Eye (tissue), 1 donor: ENCODE results near the gene GGT6.
"Not testable (repeated sequence)": the region's sequence is repeated elsewhere in the genome, so short reads cannot be mapped to it uniquely, and the experiment has no call there.

Experiments
- DNase-seq: peaks from one replicate; pipeline ENCODE4 v3.0.0-alpha.2; 2015

GGT6 gene, protein sequence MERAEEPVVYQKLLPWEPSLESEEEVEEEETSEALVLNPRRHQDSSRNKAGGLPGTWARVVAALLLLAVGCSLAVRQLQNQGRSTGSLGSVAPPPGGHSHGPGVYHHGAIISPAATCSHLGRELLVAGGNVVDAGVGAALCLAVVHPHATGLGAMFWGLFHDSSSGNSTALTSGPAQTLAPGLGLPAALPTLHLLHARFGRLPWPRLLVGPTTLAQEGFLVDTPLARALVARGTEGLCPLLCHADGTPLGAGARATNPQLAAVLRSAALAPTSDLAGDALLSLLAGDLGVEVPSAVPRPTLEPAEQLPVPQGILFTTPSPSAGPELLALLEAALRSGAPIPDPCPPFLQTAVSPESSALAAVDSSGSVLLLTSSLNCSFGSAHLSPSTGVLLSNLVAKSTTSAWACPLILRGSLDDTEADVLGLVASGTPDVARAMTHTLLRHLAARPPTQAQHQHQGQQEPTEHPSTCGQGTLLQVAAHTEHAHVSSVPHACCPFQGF

DNA sequence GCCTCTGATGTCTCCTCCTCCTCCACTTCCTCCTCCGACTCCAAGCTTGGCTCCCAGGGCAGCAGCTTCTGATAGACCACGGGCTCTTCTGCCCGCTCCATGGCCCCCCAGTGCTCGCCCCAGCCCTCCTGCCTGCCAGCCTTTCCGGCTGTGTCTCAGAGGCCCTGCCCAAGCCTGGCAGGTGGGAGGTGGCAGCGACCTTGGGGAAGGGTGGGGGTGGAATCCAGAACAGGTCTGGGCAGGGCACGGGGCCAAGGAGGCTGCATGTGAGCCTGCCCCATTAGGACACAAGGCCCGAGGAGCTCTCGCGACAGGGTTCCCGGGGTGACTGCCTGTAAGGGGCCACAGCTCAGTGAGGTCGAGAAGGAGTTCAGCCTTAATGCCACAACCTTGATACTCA is at the start of gene GGT6:
GGT6 (minus strand) TSS at position 157 of the 400 bp plus-strand sequence; CDS start at position 101, 56 bp downstream.
- no peak for DNase-seq

DNA sequence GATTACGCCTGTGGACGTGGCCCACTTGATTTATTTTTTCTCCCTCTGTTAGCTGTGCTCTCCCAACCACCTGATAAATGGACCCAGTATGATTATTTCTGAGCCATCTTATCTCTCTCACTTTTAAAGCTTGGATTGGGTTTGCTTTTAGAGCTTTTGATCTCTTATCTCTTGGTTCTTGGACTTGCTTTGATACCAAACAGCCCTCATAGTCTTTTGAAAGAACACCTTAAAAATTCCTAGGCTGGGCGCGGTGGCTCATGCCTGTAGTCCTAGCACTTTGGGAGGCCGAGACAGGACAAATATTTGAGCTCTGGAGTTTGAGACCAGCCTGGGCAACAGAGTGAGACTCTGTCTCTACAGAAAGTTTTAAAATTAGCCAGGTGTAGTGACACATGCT is 49.8 kb upstream of the GGT6 start:
- no peak for DNase-seq

DNA sequence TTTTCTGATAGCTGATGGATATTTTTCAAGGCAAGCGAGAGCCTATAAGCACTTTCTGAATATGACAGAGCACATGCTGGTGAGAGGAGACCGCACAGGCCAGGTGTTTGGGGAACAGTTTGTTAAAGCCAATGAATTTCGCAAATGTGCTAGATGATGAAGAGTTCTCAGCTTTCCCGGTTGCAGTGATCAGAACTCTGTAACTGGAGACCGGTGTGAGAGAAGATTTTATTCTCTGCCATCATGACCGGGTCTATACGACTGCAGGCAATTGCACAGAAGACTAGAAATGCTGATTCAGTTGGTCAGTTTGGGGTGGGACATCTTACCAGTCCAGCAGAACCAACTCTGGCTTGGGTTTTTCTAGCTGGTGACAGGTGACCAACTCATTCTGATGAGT is 49.4 kb upstream of the GGT6 start:
- DNase-seq, result no peak

DNA sequence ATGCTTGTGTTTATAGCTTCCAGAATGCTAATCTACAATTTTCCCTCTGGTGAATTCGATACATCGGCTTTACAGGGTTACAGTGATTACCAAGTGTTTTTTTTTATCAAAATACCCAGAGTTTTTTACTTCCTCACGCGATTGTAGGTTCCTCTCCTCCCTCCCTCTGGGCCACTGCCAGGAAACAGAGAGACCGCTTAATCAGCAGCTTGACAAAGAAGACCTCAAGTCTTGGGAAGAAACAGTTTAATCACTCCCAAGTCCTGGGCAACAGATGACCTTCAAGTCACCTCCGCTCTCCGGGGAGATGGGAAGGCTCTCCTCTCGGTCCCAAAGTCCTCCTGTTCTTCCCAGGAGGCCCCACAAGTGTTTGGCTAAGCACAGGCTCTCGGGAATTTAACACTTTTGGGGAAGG is 47.4 kb upstream of the GGT6 start:
- DNase-seq, result peak; percentile 89

DNA sequence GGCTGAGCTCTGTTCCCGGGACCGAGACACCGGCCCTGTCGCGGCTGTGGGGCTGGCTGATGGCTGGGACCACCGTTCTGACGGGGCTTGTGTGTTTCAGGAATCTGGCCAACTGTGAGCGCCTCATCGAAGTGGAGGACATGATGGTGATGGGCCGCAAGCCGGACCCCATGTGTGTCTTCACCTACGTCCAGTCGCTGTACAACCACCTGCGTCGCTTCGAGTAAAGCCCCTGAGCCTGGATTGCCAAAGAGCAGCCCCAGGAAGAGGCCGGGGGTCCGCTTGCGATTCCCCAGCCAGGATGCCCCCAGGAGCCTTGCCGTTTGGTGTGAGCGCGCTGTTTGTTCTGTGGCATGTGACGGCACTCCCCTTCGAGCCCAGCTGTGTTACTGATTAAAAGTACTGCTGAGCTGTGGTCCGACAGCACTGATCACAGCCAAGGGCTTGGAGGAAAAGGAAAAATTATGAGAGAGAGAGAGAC is 46.9 kb upstream of the GGT6 start:
- DNase-seq, result no peak

DNA sequence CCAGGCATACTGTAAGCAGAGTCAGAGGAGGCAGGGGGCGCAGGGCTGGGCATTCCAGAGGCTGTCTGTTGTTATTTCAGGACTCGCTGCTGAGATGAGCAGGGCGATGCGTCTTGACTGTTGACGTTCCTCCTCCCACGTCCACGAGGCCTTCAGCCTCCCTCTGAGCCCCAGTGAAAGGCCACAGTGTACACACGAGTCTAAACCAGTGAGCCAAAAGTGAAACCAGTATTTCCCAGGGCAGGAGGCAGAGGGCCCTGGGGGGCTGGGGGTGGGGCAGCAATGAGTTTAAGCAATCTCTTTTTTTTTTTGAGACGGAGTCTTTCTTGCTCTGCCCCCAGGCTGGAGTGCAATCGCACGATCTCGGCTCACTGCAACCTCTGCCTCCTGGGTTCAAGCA is 45.4 kb upstream of the GGT6 start:
- DNase-seq, result no peak

DNA sequence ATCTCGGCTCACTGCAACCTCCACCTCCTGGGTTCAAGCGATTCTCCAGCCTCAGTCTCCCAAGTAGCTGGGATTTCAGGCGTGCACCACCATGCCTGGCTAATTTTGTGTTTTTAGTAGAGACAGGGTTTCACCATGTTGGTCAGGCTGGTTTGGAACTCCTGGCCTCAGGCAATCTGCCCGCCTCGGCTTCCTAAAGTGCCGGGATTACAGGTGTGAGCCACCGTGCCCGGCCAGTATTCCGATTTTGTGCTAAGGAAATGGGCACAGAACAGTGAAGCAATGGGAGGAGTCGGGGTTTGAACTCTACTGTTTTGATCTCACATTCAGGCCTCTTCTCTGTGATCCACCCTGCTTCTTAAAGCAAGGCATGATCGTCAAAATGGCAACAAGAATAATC is 44.4 kb upstream of the GGT6 start:
- DNase-seq, result not testable (repeated sequence)

DNA sequence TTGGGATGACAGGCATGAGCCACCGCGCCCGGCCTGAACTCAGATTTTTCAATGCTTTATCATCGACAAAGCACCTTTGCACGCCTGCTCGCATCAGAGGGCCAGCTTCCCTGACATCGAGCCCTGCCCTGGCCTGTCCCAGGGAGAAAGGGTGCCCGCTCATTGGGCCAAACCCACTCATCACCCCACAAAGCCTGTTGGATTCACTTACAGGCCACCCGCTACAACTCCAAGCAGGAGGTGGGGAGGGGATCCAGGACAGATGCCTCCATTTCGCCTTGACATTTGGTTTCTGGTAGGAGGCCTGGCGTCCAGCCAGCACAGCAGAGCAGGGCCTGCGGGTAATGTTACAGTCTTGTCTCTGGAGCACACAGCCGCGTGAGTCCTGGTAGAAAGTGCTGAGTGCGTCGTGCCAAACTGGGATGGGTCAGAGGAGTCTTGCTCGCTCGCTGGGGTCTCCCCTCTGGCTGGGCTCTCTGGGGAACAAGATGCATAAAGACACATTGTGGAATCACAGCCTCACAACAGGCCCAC is 43.8 kb upstream of the GGT6 start:
- DNase-seq, result peak; percentile 82

DNA sequence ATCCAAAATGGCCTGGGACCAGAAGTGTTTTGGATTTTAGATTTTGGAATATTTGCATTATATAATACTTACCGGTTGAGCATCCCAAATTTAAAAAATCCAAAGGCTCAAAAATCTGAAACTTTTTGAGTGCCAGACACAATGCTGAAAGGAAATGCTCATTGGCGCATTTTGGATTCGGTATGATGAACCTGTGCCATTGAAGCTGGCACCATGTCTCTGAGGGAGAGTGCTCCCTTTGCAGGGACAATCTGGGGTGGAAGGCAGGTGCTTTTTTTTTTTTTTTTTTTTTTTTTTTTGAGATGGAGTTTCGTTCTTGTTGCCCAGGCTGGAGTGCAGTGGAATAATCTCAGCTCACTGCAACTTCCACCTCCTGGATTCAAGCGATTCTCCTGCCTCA is 41.7 kb upstream of the GGT6 start:
- no peak for DNase-seq

DNA sequence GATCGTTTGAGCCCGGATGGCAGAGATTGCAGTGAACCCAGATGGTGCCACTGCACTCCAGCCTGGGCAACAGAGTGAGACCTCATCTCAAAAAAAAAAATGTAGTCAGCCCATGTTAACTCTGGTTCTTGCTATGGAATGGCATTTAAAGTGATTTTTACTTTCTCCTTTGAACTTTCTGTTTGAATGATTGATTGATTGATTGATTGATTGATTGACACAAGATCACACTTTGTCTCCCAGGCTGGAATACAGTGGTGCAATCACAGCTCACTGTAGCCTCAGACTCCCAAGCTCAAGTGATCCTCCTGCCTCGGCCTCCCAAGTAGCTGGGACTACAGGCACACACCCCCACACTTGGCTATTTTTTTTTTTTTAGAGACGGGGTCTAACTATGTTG is 40.9 kb upstream of the GGT6 start:
- DNase-seq, result no peak

DNA sequence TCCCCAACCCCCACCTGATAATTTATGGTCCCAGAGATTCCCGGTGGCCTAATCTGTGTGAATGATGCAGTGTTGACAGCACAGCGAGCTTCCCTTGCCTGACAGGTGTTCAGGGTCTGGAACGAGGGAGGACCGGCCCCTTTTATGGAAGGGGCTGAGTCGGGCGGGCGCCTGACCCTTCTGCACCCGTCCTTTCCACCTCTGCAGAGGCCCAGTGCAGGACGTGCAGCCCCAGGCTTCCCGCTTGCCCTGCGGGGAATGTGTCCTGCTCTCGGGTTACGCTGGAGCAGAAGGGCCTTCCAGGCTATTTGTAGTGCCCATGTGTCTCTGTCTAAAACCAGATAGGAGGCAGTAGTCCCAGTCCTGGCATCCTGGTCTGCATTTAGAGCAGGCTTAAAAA is 40.2 kb upstream of the GGT6 start:
- peak; percentile 57 for DNase-seq

DNA sequence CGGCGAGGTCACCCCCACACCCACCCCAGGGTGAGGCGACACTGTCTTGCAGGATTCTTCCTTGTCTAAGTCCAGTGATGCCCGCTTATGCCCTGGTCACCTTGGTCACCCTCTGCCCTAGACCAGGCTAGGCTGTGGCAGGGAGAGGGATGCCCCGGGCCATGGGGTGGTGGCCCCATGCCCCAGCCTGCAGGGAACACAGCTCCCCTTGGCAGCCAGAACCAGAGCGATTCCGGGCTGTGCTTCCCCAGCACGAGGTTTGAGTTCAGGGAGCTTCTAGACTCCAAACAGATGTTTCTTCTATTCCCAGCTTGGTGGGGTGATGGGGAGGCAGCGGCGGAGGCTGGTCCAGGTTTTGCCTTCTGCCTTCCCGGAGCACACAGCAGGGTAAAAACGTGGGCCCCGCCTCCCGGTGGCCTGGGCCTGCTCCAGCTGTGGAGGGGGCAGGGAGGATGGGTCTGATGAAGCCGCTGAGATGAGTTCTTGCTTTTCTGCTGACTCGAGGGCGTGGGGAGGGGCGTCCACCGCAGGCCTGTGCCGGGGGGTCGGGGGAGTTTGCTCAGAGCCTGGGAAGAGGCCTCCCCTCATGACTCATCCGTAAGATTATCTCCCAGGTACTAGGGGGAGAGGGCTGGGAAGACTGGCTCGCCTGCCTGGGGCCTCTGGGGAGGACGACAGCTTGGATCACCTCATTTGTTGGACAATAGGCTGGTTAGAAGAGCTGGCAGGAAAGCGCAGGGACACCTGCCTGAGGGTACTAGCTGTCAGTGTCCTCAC is 39.3 kb upstream of the GGT6 start:
- DNase-seq, result peak; percentile 81

DNA sequence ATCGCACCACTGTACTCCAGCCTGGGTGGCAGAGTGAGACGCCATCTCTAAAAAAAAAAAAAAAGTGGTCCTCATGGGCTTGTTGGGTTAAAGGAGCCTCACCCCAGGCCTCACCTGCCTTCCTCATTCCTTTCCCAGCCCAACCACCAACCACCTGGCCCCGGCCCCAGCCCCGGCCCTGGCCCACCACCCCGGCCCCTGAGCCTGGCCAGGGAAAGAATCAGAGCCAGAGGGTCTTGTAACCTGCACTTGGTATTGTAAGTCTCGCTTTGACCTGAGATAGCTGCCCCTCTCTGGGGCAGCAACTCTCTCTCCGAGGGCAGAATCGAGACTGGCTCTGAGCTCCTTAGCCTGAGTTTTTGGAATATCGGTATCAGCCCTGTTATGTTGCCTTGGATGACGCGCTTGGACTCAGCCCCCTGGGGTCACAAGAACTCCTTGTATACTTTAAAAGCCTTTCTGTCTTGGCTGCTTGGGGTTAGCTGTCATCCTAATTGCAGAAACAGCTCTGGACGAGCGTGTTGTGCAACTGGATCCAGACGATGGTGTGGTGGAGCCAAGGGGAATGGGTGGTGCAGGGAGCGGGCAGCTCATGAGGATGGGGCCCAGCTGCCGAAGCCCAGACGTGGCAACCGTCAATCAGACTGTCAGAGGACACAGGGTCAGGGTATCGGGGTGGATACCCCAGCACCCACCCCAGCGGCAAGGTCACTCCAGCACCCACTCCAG is 38.6 kb upstream of the GGT6 start:
- DNase-seq, result peak; percentile 78

DNA sequence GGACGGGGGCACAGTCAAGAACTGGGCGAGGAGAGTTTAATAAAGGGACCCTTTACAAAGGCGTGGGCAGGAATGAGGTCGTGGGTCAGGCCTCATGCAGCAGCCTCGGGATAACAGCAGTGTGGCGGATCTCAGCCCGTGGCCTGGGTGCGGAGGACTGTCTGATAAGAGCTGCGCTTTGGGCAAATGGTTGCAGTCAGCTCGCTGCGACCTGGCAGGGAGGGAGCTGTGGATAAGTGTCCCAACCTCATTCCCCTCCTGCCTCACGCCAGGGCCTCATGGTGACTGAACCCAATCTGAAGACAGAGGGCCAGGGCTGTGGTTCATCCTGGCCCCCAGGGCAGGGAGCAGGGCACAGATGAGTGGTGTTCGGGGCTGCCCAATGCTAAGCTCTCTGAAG is 37.6 kb upstream of the GGT6 start:
- no peak for DNase-seq

DNA sequence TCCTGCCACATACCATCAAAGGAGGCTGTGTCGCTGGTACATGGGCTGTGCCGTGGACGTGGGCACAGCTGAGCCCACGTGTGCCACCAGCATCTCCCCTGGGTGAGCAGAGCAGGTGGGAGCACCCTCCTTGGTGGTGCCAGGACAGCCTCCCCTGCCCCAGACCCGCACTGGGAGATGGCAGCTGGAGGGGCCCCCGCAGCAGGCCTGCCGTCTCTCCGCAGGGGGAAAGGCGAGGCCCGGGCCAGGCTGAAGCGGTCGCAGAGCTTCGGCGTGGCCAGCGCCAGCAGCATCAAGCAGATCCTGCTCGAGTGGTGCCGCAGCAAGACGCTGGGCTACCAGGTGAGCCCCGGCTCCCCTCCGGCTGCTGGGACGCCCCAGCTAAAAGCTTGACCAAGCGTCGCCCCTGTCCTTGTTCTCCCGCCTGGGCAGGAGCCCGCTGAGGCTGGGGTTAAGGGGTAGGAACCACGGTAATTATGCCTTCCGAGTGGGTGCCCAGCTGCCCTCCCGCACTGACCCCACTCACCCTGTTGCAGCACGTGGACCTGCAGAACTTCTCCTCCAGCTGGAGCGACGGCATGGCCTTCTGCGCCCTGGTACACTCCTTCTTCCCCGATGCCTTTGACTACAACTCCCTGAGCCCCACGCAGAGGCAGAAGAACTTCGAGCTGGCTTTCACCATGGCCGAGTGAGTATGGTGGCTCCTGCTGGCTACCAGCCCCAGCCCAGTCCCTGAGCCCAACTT is 36.4 kb upstream of the GGT6 start:
- DNase-seq, result no peak

DNA sequence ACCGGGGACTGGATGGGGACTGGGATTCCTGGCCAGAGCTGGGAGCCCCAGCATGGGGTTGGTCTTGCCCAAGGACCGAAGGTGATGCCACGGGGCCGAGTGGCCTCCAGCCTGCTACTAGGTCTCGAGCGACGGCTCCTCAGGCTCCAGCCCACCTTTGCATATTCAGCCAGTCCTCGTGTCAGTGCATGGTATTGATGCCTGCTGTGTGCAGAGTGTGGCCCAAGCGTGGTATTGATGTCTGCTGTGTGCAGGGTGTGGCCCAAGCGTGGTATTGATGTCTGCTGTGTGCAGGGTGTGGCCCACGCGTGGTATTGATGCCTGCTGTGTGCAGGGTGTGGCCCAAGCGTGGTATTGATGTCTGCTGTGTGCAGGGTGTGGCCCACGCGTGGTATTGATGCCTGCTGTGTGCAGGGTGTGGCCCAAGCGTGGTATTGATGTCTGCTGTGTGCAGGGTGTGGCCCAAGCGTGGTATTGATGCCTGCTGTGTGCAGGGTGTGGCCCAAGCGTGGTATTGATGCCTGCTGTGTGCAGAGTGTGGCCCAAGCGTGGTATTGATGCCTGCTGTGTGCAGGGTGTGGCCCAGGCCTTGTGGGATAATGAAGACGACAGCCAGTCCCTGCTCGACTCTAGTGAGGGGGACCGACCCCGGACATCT is 35.4 kb upstream of the GGT6 start:
- DNase-seq, result not testable (repeated sequence)

DNA sequence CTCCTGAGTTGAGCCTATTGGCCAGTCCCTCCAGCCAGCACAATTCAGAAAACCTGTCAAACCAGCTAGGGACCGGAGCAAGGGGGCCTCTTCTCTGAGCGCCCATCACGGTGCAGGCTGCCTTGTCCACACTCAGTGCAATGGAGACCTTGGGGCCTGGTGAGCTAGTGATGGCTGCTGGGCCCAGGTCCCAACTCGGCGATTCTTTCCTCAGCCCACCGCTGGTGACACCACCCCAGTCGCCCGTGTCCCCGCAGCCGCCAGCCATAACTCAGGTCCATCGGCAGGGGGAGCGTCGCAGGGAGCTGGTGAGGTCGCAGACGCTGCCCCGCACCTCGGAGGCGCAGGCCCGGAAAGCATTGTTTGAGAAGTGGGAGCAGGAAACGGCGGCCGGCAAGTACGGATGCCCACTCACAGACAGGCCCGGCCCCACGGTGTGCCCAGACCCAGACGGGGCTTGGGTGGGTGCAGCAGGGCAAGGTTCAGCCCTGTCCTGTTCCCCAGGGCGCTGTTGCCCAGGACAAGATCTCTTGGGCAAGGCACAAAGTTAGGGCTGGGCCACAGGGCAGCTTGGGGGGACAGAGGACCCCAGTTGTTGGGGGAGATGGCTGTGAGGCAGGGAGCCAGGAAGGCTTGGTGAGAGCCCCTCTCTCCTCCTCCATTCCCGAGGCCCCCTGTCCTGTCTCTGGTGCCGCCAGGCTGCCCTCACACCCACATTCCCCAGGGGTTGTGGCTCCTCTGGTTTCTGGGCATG is 34.7 kb upstream of the GGT6 start:
- peak; percentile 75 for DNase-seq

DNA sequence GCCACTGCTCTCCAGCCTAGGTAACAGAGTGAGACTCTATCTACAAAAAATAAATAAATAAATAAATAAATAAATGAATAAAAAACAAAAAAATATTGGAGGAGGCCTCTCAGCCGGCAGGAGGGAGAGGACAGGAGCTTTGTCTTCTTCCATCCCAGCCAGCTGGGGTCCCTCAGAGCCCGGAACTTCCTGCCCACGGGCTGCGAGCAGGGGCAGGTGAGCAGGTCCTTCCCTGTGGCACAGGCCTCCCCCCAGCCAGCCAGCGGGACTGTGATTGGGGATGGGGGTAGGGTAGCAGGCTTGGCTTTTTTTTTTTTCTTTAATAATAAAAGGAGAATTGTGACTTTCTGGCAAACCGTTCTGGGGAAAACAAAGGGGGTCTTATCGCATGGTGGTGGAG is 34.0 kb upstream of the GGT6 start:
- no peak for DNase-seq

DNA sequence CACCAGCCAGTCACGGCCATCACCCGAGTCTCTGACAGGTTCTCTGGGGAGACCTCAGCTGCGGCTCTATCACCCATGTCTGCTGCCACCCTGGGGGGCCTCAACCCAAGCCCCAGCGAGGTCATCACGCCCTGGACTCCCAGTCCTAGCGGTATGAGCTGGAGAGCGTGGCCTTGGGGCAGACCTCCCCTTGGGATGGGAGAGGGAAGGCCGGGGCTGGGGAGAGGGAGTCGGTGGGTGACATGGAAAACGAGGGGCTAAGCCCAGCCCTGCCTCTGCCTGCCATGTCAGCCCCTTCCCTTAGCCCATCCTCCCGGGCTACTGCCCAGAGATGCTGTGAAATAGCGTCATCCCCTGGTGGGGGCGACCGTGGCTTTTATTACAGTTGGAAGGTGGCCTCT is 32.6 kb upstream of the GGT6 start:
- DNase-seq, result no peak

DNA sequence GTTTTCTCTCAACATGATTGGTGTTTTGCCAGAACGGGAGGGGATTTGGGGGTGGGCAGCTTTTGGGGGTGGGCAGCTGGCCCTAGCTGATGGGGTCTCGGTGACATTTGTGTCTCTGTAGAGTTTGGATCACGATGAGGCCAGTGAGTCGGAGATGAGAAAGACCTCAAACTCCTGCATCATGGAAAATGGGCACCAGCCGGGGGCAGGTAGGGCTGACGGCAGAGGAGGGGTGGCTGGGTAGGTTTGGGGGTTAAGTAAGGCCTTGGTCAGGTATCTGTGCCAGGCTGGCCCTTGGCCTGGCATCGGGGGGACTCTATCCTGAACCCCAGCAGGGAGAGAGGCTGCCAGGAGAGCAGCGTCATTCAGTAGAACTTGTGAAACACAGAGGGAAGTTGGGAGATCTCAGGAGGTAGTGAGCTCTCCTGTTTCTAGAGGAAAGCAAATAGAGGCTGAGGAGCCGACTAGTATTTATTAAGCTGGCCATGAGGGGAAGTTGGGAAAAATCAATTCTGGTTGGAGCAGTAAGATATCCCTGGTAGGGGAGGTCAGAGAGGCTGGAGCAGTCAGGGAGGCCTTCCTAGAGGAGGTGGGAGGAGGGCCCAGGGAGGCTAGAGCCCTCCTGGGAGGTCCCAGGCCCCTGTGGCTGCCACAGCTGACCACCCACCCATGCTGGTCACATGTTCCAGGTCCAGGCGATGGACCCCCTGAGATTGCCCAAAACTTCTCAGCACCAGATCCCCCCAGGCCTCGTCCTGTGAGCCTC is 32.0 kb upstream of the GGT6 start:
- no peak for DNase-seq
